ENCODE measurements around the gene WFDC1.

DNA sequence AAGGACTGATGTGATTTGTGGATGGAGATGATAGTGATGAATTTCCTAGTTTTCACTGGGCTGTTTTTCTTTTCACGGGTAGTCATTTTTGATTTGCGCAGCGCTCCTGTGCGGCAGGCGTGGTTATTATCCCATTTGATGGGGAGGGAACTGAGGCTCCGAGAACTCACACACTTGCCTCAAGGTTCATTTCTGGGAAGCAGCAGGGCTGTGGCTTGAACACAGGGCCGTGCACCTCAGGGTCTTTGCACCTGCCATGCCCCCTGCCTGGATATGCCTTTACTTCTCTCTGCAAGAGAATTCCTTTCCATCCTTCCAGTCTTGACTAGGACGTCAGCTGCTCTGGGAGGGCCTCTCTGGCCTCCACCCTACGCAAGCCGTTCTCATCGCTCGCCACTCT is 16.3 kb upstream of the WFDC1 start:
- no peak for TF ChIP-seq POLR2AphosphoS5 (IDR thresholded peaks at IDR 0.05)
- TF ChIP-seq, protein P1, sequence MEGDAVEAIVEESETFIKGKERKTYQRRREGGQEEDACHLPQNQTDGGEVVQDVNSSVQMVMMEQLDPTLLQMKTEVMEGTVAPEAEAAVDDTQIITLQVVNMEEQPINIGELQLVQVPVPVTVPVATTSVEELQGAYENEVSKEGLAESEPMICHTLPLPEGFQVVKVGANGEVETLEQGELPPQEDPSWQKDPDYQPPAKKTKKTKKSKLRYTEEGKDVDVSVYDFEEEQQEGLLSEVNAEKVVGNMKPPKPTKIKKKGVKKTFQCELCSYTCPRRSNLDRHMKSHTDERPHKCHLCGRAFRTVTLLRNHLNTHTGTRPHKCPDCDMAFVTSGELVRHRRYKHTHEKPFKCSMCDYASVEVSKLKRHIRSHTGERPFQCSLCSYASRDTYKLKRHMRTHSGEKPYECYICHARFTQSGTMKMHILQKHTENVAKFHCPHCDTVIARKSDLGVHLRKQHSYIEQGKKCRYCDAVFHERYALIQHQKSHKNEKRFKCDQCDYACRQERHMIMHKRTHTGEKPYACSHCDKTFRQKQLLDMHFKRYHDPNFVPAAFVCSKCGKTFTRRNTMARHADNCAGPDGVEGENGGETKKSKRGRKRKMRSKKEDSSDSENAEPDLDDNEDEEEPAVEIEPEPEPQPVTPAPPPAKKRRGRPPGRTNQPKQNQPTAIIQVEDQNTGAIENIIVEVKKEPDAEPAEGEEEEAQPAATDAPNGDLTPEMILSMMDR (IDR thresholded peaks at IDR 0.05) = no peak
